Endothelial cell of umbilical vein (primary cell): ENCODE measurements around the gene CRAT. TPM values are rescaled to one million over a fixed set of nuclear protein-coding genes. Genes with fewer than 3 reads are reported as not detected.
A peak's percentile ranks its signal among the peaks of the same experiment; 100 is the strongest.

Source experiments
- BruUV-seq: library from RNA; stranded (reverse); fragments of 400-500 nt; replicated peaks from 2 replicates; lab custom pipeline; 2021; lab: Mats Ljungman, UMichigan
- CTCF ChIA-PET: fragments of 300-600, 350-600 bp; sonication (Branson Sonifier 250); formaldehyde crosslinking; loops from one replicate; lab custom pipeline; 2021; ENCODE audit warnings: antibody characterized with exemption, inconsistent platforms; lab: Charles Lee
- POLR2A ChIA-PET: fragments of 300-600, 350-600 bp; sonication (Branson Sonifier 250); formaldehyde crosslinking; loops from one replicate; lab custom pipeline; 2021; ENCODE audit warnings: antibody characterized with exemption, inconsistent platforms; lab: Charles Lee
- DNase-seq: peaks from one replicate; pipeline ENCODE4 v3.0.0-alpha.2; 2011; ENCODE audit warnings: low read depth, low spot score
- FAIRE-seq: peaks from 2 replicates; lab custom pipeline; 2011; peaks lifted over from hg19 to GRCh38; lab: Jason Lieb, UNC
- H2AFZ ChIP-seq: 2 replicates; pipeline ENCODE4 v1.6.0; 2012; ENCODE audit warnings: low read depth, low read length, control low read depth, inconsistent platforms
- H3K27ac ChIP-seq: 2 replicates; pipeline ENCODE4 v1.5.1; 2011; ENCODE audit warnings: low read depth, mild to moderate bottlenecking, control low read depth, low read length, moderate library complexity; ENCODE audit not compliant: insufficient read depth
- H3K27me3 ChIP-seq, 2 experiments: 2 replicates each; pipeline versions ENCODE4 v1.6.0 to v1.6.1; 2011; ENCODE audit warnings: low read length in 2 of 2, mixed read lengths in 1 of 2; ENCODE audit not compliant: control insufficient read depth in 2 of 2, insufficient read depth in 2 of 2
- H3K36me3 ChIP-seq, 2 experiments: 2 replicates in 1 of 2; 3 replicates in 1 of 2; pipeline ENCODE4 v1.5.1; 2011; ENCODE audit warnings: low read length in 2 of 2, mild to moderate bottlenecking in 1 of 2, moderate library complexity in 1 of 2; ENCODE audit not compliant: control insufficient read depth in 2 of 2, insufficient read depth in 2 of 2; ENCODE audit errors: extremely low read depth in 1 of 2
- H3K4me1 ChIP-seq: 3 replicates; pipeline ENCODE4 v1.5.1; 2011; ENCODE audit warnings: mild to moderate bottlenecking, low read length; ENCODE audit not compliant: control insufficient read depth, insufficient read depth; ENCODE audit errors: extremely low read depth
- H3K4me2 ChIP-seq: 2 replicates; pipeline ENCODE4 v1.6.1; 2011; ENCODE audit warnings: low read length, control low read depth, mixed read lengths; ENCODE audit not compliant: insufficient read depth
- H3K4me3 ChIP-seq, 3 experiments: fragments of 200-600 bp in 1 of 3; sonication (generic), shearing (Covaris generic) in 1 of 3; replicated peaks in 1 of 3; 2 replicates each; pipeline ENCODE4 v1.5.1; 2011 to 2016; ENCODE audit warnings: control low read depth in 3 of 3, low read length in 3 of 3, mild to moderate bottlenecking in 2 of 3, inconsistent platforms in 1 of 3, low read depth in 1 of 3, moderate library complexity in 1 of 3; ENCODE audit not compliant: insufficient read depth in 1 of 3
- H3K79me2 ChIP-seq: 2 replicates; pipeline ENCODE4 v1.6.0; 2012; ENCODE audit warnings: low read length, inconsistent platforms; ENCODE audit not compliant: control insufficient read depth, insufficient read depth
- H3K9ac ChIP-seq: replicated peaks from 2 replicates; pipeline ENCODE3; 2011; ENCODE audit warnings: low read length, control low read depth; ENCODE audit not compliant: insufficient read depth; ENCODE audit errors: extremely low read depth
- H3K9me1 ChIP-seq: replicated peaks from 3 replicates; pipeline ENCODE4 v1.6.0; 2011; ENCODE audit warnings: mild to moderate bottlenecking, low read length; ENCODE audit not compliant: control insufficient read depth, insufficient read depth; ENCODE audit errors: extremely low read depth
- H3K9me3 ChIP-seq: replicated peaks from 2 replicates; pipeline ENCODE4 v1.5.1; 2012; ENCODE audit warnings: low read length, inconsistent platforms; ENCODE audit not compliant: control insufficient read depth, insufficient read depth
- H4K20me1 ChIP-seq: replicated peaks from 2 replicates; pipeline ENCODE3; 2011; ENCODE audit warnings: mild to moderate bottlenecking, low read length; ENCODE audit not compliant: control insufficient read depth, insufficient read depth; ENCODE audit errors: extremely low read depth
- EZH2 ChIP-seq: IDR thresholded peaks from 2 replicates; pipeline ENCODE4 v1.6.1; 2012; ENCODE audit warnings: borderline replicate concordance, low read depth, mild to moderate bottlenecking, moderate library complexity, low read length, inconsistent platforms; ENCODE audit not compliant: severe bottlenecking
- GATA2 ChIP-seq: IDR thresholded peaks from 2 replicates; pipeline ENCODE4 v1.7.0; 2011; ENCODE audit warnings: low read depth, mild to moderate bottlenecking, moderate library complexity, mixed read lengths, low read length; ENCODE audit not compliant: insufficient read length, insufficient read depth
- MYC ChIP-seq: IDR thresholded peaks from one replicate; pipeline ENCODE4 v1.6.1; 2011; ENCODE audit warnings: mild to moderate bottlenecking, low read depth, low read length
- POLR2AphosphoS5 ChIP-seq: IDR thresholded peaks from 2 replicates; pipeline ENCODE4 v1.6.1; 2012; ENCODE audit warnings: low read depth, mild to moderate bottlenecking, control low read depth, low read length, moderate library complexity; ENCODE audit not compliant: insufficient read depth
- dilution Hi-C: fragments of 300-500 bp; cut with MboI; formaldehyde crosslinking; loops from one replicate; pipeline ENCODE4 v1.15.0; 2019; ENCODE audit warnings: low sequenced_read_pairs; ENCODE audit not compliant: extremely low pct_ligation_motif_present
- intact Hi-C: fragments of 100-400 bp; cut with micrococcal nuclease; formaldehyde crosslinking; loops from one replicate; pipeline ENCODE4 v1.10.0; 2022
- polyA plus RNA-seq, 4 experiments: library from polyadenylated mRNA; depleted of rRNA in 3 of 4; stranded (reverse) in 3 of 4; unstranded in 1 of 4; fragments of >200 nt; gene quantifications; 2 replicates each; pipeline versions ENCODE4 v1.2.1 to v1.2.3, GENCODE V29; 2011 to 2012; ENCODE audit warnings: missing spikeins in 1 of 4
- total RNA-seq: library from RNA; stranded (reverse); gene quantifications from 2 replicates; pipeline ENCODE4 v1.2.3, GENCODE V29; 2021
- TF ChIP-seq, protein P1 (sequence below): IDR thresholded peaks from 2 replicates; pipeline ENCODE4 v1.6.1; 2011; ENCODE audit not compliant: insufficient read depth, insufficient read length
- TF ChIP-seq, protein P2 (sequence below), 2 donors: IDR thresholded peaks; 1 replicate in 1 of 2; 2 replicates in 1 of 2; pipeline ENCODE4 v1.5.1; 2011; ENCODE audit warnings: low read length in 2 of 2, mild to moderate bottlenecking in 2 of 2, moderate library complexity in 2 of 2, control low read depth in 1 of 2, inconsistent platforms in 1 of 2, low read depth in 1 of 2; ENCODE audit not compliant: insufficient read depth in 1 of 2; ENCODE audit errors: extremely low read depth in 1 of 2

Gene CRAT
- total and polyA plus RNA-seq, 2 donors (not counting 3 experiments of a cell fraction or from before 2014, with no cell fraction given), result 34.2 to 55.3 TPM

DNA sequence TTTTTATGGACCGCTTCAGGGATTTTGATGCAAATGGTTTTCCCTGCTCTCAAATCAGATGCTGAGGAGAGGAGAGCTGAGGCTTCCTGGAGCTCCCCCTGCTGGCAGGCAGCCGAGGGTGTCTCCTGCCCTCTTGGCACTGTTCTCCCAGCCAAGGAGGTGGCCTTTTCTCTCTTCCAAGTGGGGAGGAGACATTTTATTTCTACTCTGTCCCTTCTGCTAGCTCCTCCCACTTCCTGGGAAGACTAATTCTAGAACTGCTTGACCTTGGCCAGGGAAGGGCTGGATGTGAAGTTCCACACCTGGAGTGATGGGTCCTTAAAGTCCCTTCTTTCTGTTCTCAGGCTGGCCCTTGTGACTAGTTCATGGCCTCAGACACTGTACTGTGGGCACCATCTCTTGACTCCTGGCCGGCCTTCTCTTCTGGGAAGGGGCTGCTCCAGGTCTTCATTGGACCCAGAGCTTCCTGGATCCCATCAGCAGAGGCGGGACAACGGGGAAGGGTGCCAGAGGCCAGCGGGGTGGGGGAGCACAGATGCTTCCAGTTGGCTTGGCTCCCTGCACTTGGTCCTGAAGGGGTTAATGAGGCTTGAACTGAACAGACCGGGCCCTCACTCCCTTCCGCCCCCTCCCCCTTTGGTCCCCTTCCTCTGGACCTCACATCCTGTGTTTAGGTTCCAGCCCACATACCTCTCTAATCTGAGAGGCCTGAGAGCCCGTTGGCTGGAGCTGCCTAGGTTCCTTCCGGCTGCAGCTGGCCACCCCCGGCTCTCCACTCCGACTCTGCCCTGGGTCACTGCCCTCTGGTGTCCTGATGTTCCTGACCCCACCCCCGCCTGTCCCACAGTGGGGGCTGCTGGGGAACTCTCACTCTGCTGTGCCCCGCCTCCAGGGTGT, 32.7 kb upstream of the CRAT start:
- no peaks in the 10 kb centered on the region for H3K9me3 ChIP-seq
- H3K4me3 ChIP-seq, result peak overlapping the region in 1 of 3 experiments; percentile 8
- peak overlapping the region; percentile 99 for H3K27ac ChIP-seq
- H3K79me2 ChIP-seq, result peaks cover 4% of the 10 kb centered on the region
- dilution Hi-C loops (no loop called here), intact Hi-C loops (loop anchor here (1.0 to 2.0 kb wide), 5 partner anchors 24 to 353 kb away; no protein-coding TSS in a partner anchor)
- peak overlapping the region; percentile 38 for H3K4me2 ChIP-seq
- TSS peak; percentile 13 for BruUV-seq
- H3K9me1 ChIP-seq, result no peaks in the 10 kb centered on the region
- FAIRE-seq (peak; percentile 98), DNase-seq (peak; percentile 88)
- peak; percentile 91 for TF ChIP-seq POLR2AphosphoS5
- TF ChIP-seq EZH2, result no peak
- no peak for TF ChIP-seq GATA2
- no peak for TF ChIP-seq MYC
- TF ChIP-seq, protein P1, sequence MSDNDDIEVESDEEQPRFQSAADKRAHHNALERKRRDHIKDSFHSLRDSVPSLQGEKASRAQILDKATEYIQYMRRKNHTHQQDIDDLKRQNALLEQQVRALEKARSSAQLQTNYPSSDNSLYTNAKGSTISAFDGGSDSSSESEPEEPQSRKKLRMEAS, result no peak
- TF ChIP-seq, protein P2, sequence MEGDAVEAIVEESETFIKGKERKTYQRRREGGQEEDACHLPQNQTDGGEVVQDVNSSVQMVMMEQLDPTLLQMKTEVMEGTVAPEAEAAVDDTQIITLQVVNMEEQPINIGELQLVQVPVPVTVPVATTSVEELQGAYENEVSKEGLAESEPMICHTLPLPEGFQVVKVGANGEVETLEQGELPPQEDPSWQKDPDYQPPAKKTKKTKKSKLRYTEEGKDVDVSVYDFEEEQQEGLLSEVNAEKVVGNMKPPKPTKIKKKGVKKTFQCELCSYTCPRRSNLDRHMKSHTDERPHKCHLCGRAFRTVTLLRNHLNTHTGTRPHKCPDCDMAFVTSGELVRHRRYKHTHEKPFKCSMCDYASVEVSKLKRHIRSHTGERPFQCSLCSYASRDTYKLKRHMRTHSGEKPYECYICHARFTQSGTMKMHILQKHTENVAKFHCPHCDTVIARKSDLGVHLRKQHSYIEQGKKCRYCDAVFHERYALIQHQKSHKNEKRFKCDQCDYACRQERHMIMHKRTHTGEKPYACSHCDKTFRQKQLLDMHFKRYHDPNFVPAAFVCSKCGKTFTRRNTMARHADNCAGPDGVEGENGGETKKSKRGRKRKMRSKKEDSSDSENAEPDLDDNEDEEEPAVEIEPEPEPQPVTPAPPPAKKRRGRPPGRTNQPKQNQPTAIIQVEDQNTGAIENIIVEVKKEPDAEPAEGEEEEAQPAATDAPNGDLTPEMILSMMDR (IDR thresholded peaks at IDR 0.05; ENCODE audit: extremely low read depth in 1 of 2, insufficient read depth in 1 of 2, low read depth in 1 of 2, low read length in 2 of 2), result peak; percentile 97 to 98
- no peak overlapping the region for H2AFZ ChIP-seq
- H4K20me1 ChIP-seq, result no peaks in the 10 kb centered on the region
- ChIA-PET CTCF (interaction anchor here (0.6 to 9.5 kb wide), 41 partner anchors 8 to 594 kb away, joined by 3 to 287 read pairs (median 5); partner anchors contain the start of genes C9orf50, CRAT, IER5L and NTMT1), POLR2A (interaction anchor here (0.5 to 2.2 kb wide), 10 partner anchors 14 to 483 kb away, joined by 3 to 14 read pairs (median 4); partner anchors contain the start of genes IER5L and NTMT1)
- H3K27me3 ChIP-seq, result no peaks in the 10 kb centered on the region
- H3K9ac ChIP-seq, result peak overlapping the region; percentile 40
- H3K36me3 ChIP-seq, result no peaks in the 10 kb centered on the region
- H3K4me1 ChIP-seq, result peaks cover 56% of the 10 kb centered on the region
